Trophoblast cell (in vitro differentiated cells and primary cell): ENCODE data around the gene FBLN7.

ENCODE experiments used
- DNase-seq, 2 donors: peaks; one replicate each; pipeline ENCODE4 v3.0.0-alpha.2; 2016
- H2AFZ ChIP-seq: 2 replicates; pipeline ENCODE4 v1.6.1; 2013; ENCODE audit warnings: low read length, moderate library complexity, mild to moderate bottlenecking; ENCODE audit not compliant: insufficient read depth, poor library complexity
- H2AK5ac ChIP-seq: 2 replicates; pipeline ENCODE4 v1.6.1; 2013; ENCODE audit warnings: mild to moderate bottlenecking, low read length
- H2BK120ac ChIP-seq: 2 replicates; pipeline ENCODE4 v1.6.1; 2013; ENCODE audit warnings: low read length, mild to moderate bottlenecking, moderate library complexity; ENCODE audit not compliant: insufficient read depth, poor library complexity
- H2BK12ac ChIP-seq: 2 replicates; pipeline ENCODE4 v1.6.1; 2013; ENCODE audit warnings: mild to moderate bottlenecking, low read length, moderate library complexity
- H2BK5ac ChIP-seq: 2 replicates; pipeline ENCODE4 v1.6.1; 2013; ENCODE audit warnings: low read length, low read depth, moderate library complexity, mild to moderate bottlenecking; ENCODE audit not compliant: poor library complexity
- H3K14ac ChIP-seq: 2 replicates; pipeline ENCODE4 v1.6.1; 2013; ENCODE audit warnings: mild to moderate bottlenecking, low read length
- H3K18ac ChIP-seq: 2 replicates; pipeline ENCODE4 v1.6.1; 2013; ENCODE audit warnings: mild to moderate bottlenecking, low read length
- H3K23ac ChIP-seq: 2 replicates; pipeline ENCODE4 v1.6.1; 2013; ENCODE audit warnings: low read length
- H3K27ac ChIP-seq: 2 replicates; pipeline ENCODE4 v1.5.1; 2013; ENCODE audit warnings: low read depth, mild to moderate bottlenecking, inconsistent platforms, low read length, moderate library complexity
- H3K27me3 ChIP-seq: 2 replicates; pipeline ENCODE4 v1.6.1; 2013; ENCODE audit warnings: inconsistent platforms, mild to moderate bottlenecking, low read length, moderate library complexity; ENCODE audit not compliant: insufficient read depth
- H3K36me3 ChIP-seq, 2 experiments: 1 replicate in 1 of 2; 2 replicates in 1 of 2; pipeline ENCODE4 v1.6.1; 2013; ENCODE audit warnings: low read length in 2 of 2, mild to moderate bottlenecking in 2 of 2, moderate library complexity in 1 of 2; ENCODE audit not compliant: insufficient read depth in 2 of 2, control insufficient read depth in 1 of 2
- H3K4ac ChIP-seq: 2 replicates; pipeline ENCODE4 v1.6.1; 2013; ENCODE audit warnings: low read depth, mild to moderate bottlenecking, low read length, moderate library complexity
- H3K4me1 ChIP-seq, 2 experiments: 1 replicate in 1 of 2; 2 replicates in 1 of 2; pipeline ENCODE4 v1.6.1; 2013; ENCODE audit warnings: low read length in 2 of 2, mild to moderate bottlenecking in 2 of 2, moderate library complexity in 1 of 2; ENCODE audit not compliant: insufficient read depth in 2 of 2, control insufficient read depth in 1 of 2
- H3K4me2 ChIP-seq: 2 replicates; pipeline ENCODE4 v1.6.1; 2013; ENCODE audit warnings: inconsistent platforms, mild to moderate bottlenecking, low read length, moderate library complexity
- H3K4me3 ChIP-seq: 2 replicates; pipeline ENCODE4 v1.5.1; 2013; ENCODE audit warnings: mild to moderate bottlenecking, low read depth, low read length, inconsistent platforms
- H3K79me1 ChIP-seq: one replicate; pipeline ENCODE4 v1.6.1; 2013; ENCODE audit warnings: low read length
- H3K79me2 ChIP-seq: 2 replicates; pipeline ENCODE4 v1.6.1; 2013; ENCODE audit warnings: low read length, mild to moderate bottlenecking; ENCODE audit not compliant: control insufficient read depth, insufficient read depth, poor library complexity
- H3K9ac ChIP-seq: 2 replicates; pipeline ENCODE4 v1.6.1; 2013; ENCODE audit warnings: mild to moderate bottlenecking, low read length
- H3K9me3 ChIP-seq: 2 replicates; pipeline ENCODE4 v1.6.1; 2013; ENCODE audit warnings: low read depth, mild to moderate bottlenecking, control low read depth, inconsistent platforms, low read length; ENCODE audit not compliant: insufficient read depth
- H4K12ac ChIP-seq: 2 replicates; pipeline ENCODE4 v1.6.1; 2013; ENCODE audit warnings: low read depth, mild to moderate bottlenecking, low read length, moderate library complexity
- H4K8ac ChIP-seq: 2 replicates; pipeline ENCODE4 v1.6.1; 2013; ENCODE audit warnings: low read depth, mild to moderate bottlenecking, low read length, moderate library complexity
- H4K91ac ChIP-seq: one replicate; pipeline ENCODE4 v1.6.1; 2013; ENCODE audit warnings: low read depth, mild to moderate bottlenecking, low read length, moderate library complexity
- WGBS: extraction: QIAGEN DNeasy Blood & Tissue Kit; methylation state at CpG from one replicate; pipeline ENCODE4 v1.1.7; 2013; ENCODE audit warnings: missing lambda C conversion rate; ENCODE audit not compliant: insufficient read length, insufficient coverage; ENCODE audit errors: extremely low coverage; 5-methylcytosine and 5-hydroxymethylcytosine counted together

The FBLN7 gene

DNA sequence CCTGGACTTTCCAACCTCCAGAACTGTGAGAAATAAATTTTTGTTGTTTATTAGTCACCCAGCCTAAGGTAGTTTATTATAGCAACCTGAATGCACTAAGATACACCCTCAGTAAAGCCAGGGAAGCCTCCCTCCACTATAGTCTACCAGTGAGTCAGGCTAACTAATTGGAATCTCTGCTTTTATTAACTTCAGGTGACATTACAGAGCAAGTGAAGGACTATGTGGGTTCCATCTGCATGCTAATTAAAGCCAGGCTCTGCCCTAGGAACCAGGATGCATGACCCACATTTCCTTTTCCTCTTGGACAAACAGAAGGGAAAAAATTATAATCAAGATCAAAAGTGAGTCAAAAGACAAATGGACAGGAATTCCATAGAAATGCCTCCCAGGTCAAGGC, 60.6 kb downstream of the FBLN7 start:
- H3K4me1 ChIP-seq: no peaks in the 10 kb centered on the region
- H4K91ac ChIP-seq: no peak overlapping the region
- no peak overlapping the region for H3K4me2 ChIP-seq
- no peak overlapping the region for H3K4me3 ChIP-seq
- H3K27ac ChIP-seq: no peak overlapping the region
- H2BK12ac ChIP-seq: no peak overlapping the region
- no peak overlapping the region for H4K8ac ChIP-seq
- H3K4ac ChIP-seq: no peak overlapping the region
- no peaks in the 10 kb centered on the region for H3K79me2 ChIP-seq
- H2BK120ac ChIP-seq: no peak overlapping the region
- H2AFZ ChIP-seq: no peak overlapping the region
- no peak overlapping the region for H3K18ac ChIP-seq
- no peaks in the 10 kb centered on the region for H3K27me3 ChIP-seq
- H3K9me3 ChIP-seq: peaks cover 2% of the 10 kb centered on the region
- no peaks in the 10 kb centered on the region for H3K79me1 ChIP-seq
- no peak overlapping the region for H3K23ac ChIP-seq
- H3K9ac ChIP-seq: no peak overlapping the region
- H2AK5ac ChIP-seq: no peak overlapping the region
- no peak overlapping the region for H4K12ac ChIP-seq
- no peaks in the 10 kb centered on the region for H3K36me3 ChIP-seq
- H2BK5ac ChIP-seq: no peak overlapping the region
- no peak overlapping the region for H3K14ac ChIP-seq
- DNase-seq: no peak

DNA sequence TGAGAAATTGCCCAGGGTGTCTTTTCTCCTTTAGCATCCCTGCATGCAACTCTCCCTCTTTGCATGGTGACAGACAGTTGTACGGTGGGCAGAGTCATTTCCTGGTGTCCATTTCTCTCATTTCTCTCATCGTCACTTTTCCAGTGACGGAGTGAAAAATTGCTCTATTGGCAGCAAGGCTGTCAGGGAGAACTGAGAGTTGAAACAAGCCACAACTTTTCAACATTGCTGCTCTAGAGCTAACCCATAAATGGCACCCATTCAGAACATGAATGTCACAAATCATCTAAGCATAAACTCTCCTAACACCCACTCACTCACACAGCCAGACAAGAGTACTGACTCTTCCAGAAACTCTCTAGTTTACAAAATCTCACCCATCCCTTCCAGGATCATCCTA, 61.0 kb downstream of the FBLN7 start:
- no peak overlapping the region for H3K23ac ChIP-seq
- no peak overlapping the region for H3K14ac ChIP-seq
- H4K91ac ChIP-seq: no peak overlapping the region
- peaks cover 2% of the 10 kb centered on the region for H3K9me3 ChIP-seq
- no peak overlapping the region for H4K12ac ChIP-seq
- no peak overlapping the region for H2BK120ac ChIP-seq
- no peaks in the 10 kb centered on the region for H3K36me3 ChIP-seq
- H3K27me3 ChIP-seq: no peaks in the 10 kb centered on the region
- H3K4me2 ChIP-seq: no peak overlapping the region
- H3K79me1 ChIP-seq: no peaks in the 10 kb centered on the region
- H2BK5ac ChIP-seq: no peak overlapping the region
- no peaks in the 10 kb centered on the region for H3K4me1 ChIP-seq
- H3K27ac ChIP-seq: no peak overlapping the region
- no peak overlapping the region for H2BK12ac ChIP-seq
- H3K4me3 ChIP-seq: no peak overlapping the region
- DNase-seq: no peak
- no peak overlapping the region for H2AK5ac ChIP-seq
- no peaks in the 10 kb centered on the region for H3K79me2 ChIP-seq
- no peak overlapping the region for H4K8ac ChIP-seq
- no peak overlapping the region for H3K18ac ChIP-seq
- no peak overlapping the region for H2AFZ ChIP-seq
- no peak overlapping the region for H3K4ac ChIP-seq
- H3K9ac ChIP-seq: no peak overlapping the region
- WGBS: no CpG with 5 or more reads among the region's 3 CpGs

DNA sequence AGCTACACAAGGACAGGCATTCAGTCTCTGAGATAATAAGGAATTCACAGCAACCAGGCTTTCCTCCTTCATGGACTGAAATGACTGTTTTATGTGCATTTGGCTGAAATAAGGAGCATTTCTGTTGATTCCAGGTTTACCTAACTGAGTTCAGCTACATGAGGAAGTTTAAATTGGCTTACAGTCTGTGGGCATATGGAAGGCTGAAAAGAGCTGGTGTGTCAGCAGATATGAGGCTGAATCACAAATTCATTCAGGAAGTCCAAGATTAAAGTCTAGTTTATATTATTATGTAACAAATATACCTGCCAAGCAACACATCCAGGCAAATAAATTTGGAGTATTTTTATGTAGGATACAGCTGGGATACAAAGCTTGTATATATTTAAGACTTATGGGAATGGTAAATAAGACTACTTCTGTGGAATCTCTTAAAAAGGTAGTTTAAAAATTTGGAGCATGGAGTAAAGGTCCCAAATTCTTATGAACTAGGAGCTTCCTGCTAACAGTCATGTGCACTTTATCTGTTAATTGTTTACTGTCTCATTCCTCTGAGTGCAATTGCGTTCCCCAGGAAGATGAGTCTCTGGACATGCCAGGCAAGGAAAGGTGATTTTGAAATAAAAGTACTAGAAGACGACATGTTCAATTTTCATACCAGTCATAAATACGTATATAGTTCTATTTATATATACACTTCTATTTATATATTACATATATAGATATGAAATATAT, 63.7 kb downstream of the FBLN7 start:
- H3K27me3 ChIP-seq: no peaks in the 10 kb centered on the region
- H4K91ac ChIP-seq: no peak overlapping the region
- H3K36me3 ChIP-seq: no peaks in the 10 kb centered on the region
- no peaks in the 10 kb centered on the region for H3K79me1 ChIP-seq
- H3K4me3 ChIP-seq: no peak overlapping the region
- no peak for DNase-seq
- H2BK5ac ChIP-seq: no peak overlapping the region
- no peak overlapping the region for H3K4me2 ChIP-seq
- no peak overlapping the region for H4K12ac ChIP-seq
- WGBS: no CpG with 5 or more reads among the region's 3 CpGs
- H3K23ac ChIP-seq: no peak overlapping the region
- H3K79me2 ChIP-seq: no peaks in the 10 kb centered on the region
- H2AK5ac ChIP-seq: no peak overlapping the region
- peaks cover 2% of the 10 kb centered on the region for H3K9me3 ChIP-seq
- no peak overlapping the region for H3K4ac ChIP-seq
- H4K8ac ChIP-seq: no peak overlapping the region
- H3K9ac ChIP-seq: no peak overlapping the region
- H2BK12ac ChIP-seq: no peak overlapping the region
- H3K4me1 ChIP-seq: no peaks in the 10 kb centered on the region
- H2AFZ ChIP-seq: no peak overlapping the region
- no peak overlapping the region for H3K14ac ChIP-seq
- no peak overlapping the region for H3K27ac ChIP-seq
- no peak overlapping the region for H3K18ac ChIP-seq
- H2BK120ac ChIP-seq: no peak overlapping the region

DNA sequence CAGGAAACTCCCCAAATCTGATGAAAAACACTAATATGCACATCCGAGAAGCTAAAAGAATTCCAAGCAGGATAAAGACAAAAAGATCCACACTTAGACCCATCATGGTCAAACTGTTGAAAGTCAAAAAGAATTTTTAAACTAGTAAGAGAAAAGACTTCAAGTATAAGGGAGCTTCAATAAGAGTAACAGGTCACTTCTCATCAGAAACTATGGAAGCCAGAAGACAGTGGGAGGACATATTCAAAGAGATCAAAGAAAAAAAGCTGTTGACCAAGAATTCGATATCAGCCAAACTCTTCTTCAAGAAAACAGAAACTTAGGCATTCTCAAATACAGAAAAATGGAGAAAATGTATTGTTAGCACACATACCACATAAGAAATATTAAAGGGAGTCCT, 66.2 kb downstream of the FBLN7 start:
- no peaks in the 10 kb centered on the region for H3K79me2 ChIP-seq
- H2AFZ ChIP-seq: no peak overlapping the region
- H2BK120ac ChIP-seq: no peak overlapping the region
- H3K79me1 ChIP-seq: no peaks in the 10 kb centered on the region
- no peak overlapping the region for H2BK12ac ChIP-seq
- no peaks in the 10 kb centered on the region for H3K27me3 ChIP-seq
- H2BK5ac ChIP-seq: no peak overlapping the region
- no peak overlapping the region for H3K27ac ChIP-seq
- H3K9ac ChIP-seq: no peak overlapping the region
- H3K4me2 ChIP-seq: no peak overlapping the region
- H3K4me1 ChIP-seq: no peaks in the 10 kb centered on the region
- no CpG with 5 or more reads among the region's 2 CpGs for WGBS
- no peak overlapping the region for H3K4ac ChIP-seq
- no peak overlapping the region for H3K4me3 ChIP-seq
- no peak overlapping the region for H4K8ac ChIP-seq
- no peak overlapping the region for H4K91ac ChIP-seq
- no peaks in the 10 kb centered on the region for H3K36me3 ChIP-seq
- no peak overlapping the region for H3K14ac ChIP-seq
- H4K12ac ChIP-seq: no peak overlapping the region
- no peak overlapping the region for H2AK5ac ChIP-seq
- H3K23ac ChIP-seq: no peak overlapping the region
- peak in 1 of 2 donors; percentile 6 for DNase-seq
- H3K18ac ChIP-seq: no peak overlapping the region
- H3K9me3 ChIP-seq: peaks cover 2% of the 10 kb centered on the region
